ENCODE data around the gene TSHZ1.

The TSHZ1 gene

GRCh38 chr18:75238786-75239185 is 28.2 kb downstream of the TSHZ1 start:
- Histone ChIP-seq H3K36me3 (ENCODE audit: low read length) (no peaks in the 10 kb centered on the region), H3K9me2 (replicated peaks; ENCODE audit: insufficient read depth, low read length) (no peaks in the 10 kb centered on the region), H3F3A (ENCODE audit: insufficient read depth) (no peaks in the 10 kb centered on the region), H3K9ac (ENCODE audit: low read length) (no peak overlapping the region), H3K4me3 (ENCODE audit: insufficient read depth, low read length, poor library complexity, severe bottlenecking) (no peak overlapping the region), H3K79me2 (ENCODE audit: insufficient read depth, low read length) (no peaks in the 10 kb centered on the region), H3K4me2 (ENCODE audit: low read depth, low read length, poor library complexity, severe bottlenecking) (no peak overlapping the region), H2AFZ (ENCODE audit: low read depth, low read length, severe bottlenecking) (no peak overlapping the region), H3K27ac (ENCODE audit: low read depth, low read length) (no peak overlapping the region), H3K27me3 (ENCODE audit: low read length) (no peaks in the 10 kb centered on the region), H4K20me1 (ENCODE audit: low read depth, low read length) (no peaks in the 10 kb centered on the region), H3K9me3 (ENCODE audit: insufficient read depth, low read length) (no peaks in the 10 kb centered on the region)
- TF ChIP-seq CTCF (IDR thresholded peaks at IDR 0.05; ENCODE audit: insufficient read depth, low read length, poor library complexity, severe bottlenecking) (no peak), EZH2phosphoT487 (conservative IDR thresholded peaks at IDR 0.05; ENCODE audit: low read length) (no peak)

- H3K9me2 ChIP-seq (replicated peaks; ENCODE audit: insufficient read depth, low read length) = no peaks in the 10 kb centered on the region
- no peak overlapping the region for H3K9ac ChIP-seq (ENCODE audit: low read length)
- H3K27me3 ChIP-seq (ENCODE audit: low read length) = no peaks in the 10 kb centered on the region
- no peaks in the 10 kb centered on the region for H4K20me1 ChIP-seq (ENCODE audit: low read depth, low read length)
- no peaks in the 10 kb centered on the region for H3K79me2 ChIP-seq (ENCODE audit: insufficient read depth, low read length)
- no peaks in the 10 kb centered on the region for H3K36me3 ChIP-seq (ENCODE audit: low read length)
- H3K9me3 ChIP-seq (ENCODE audit: insufficient read depth, low read length) = no peaks in the 10 kb centered on the region
- H3F3A ChIP-seq (ENCODE audit: insufficient read depth) = no peaks in the 10 kb centered on the region
- no peak overlapping the region for H3K4me2 ChIP-seq (ENCODE audit: low read depth, low read length, poor library complexity, severe bottlenecking)
- H3K4me3 ChIP-seq (ENCODE audit: insufficient read depth, low read length, poor library complexity, severe bottlenecking) = no peak overlapping the region
- H2AFZ ChIP-seq (ENCODE audit: low read depth, low read length, severe bottlenecking) = no peak overlapping the region
- no peak overlapping the region for H3K27ac ChIP-seq (ENCODE audit: low read depth, low read length)
- no peak for TF ChIP-seq CTCF (IDR thresholded peaks at IDR 0.05; ENCODE audit: insufficient read depth, low read length, poor library complexity, severe bottlenecking)
- TF ChIP-seq EZH2phosphoT487 (conservative IDR thresholded peaks at IDR 0.05; ENCODE audit: low read length) = no peak
These were observed 29.8 kb downstream of the TSHZ1 start for GRCh38 chr18:75240433-75240832.

- no peak overlapping the region for H3K4me2 ChIP-seq (ENCODE audit: low read depth, low read length, poor library complexity, severe bottlenecking)
These were observed 31.1 kb downstream of the TSHZ1 start for GRCh38 chr18:75241705-75242104.

More at GRCh38 chr18:75241705-75242104, 31.1 kb downstream of the TSHZ1 start:
- Histone ChIP-seq H3K4me3 (ENCODE audit: insufficient read depth, low read length, poor library complexity, severe bottlenecking) (no peak overlapping the region), H3K9me2 (replicated peaks; ENCODE audit: insufficient read depth, low read length) (no peaks in the 10 kb centered on the region), H3K79me2 (ENCODE audit: insufficient read depth, low read length) (no peaks in the 10 kb centered on the region), H3K9me3 (ENCODE audit: insufficient read depth, low read length) (no peaks in the 10 kb centered on the region), H2AFZ (ENCODE audit: low read depth, low read length, severe bottlenecking) (no peak overlapping the region), H3K27me3 (ENCODE audit: low read length) (no peaks in the 10 kb centered on the region), H4K20me1 (ENCODE audit: low read depth, low read length) (no peaks in the 10 kb centered on the region), H3K9ac (ENCODE audit: low read length) (no peak overlapping the region), H3K36me3 (ENCODE audit: low read length) (no peaks in the 10 kb centered on the region), H3K27ac (ENCODE audit: low read depth, low read length) (no peak overlapping the region), H3F3A (ENCODE audit: insufficient read depth) (no peaks in the 10 kb centered on the region)
- TF ChIP-seq CTCF (IDR thresholded peaks at IDR 0.05; ENCODE audit: insufficient read depth, low read length, poor library complexity, severe bottlenecking) (no peak), EZH2phosphoT487 (conservative IDR thresholded peaks at IDR 0.05; ENCODE audit: low read length) (no peak)

Measured in SU-DHL-6 (cell line).